Large intestine (tissue), 3 donors: ENCODE results near the gene MVB12A. TPM values are rescaled to one million over a fixed set of nuclear protein-coding genes. Genes with fewer than 3 reads are reported as not detected.

ENCODE experiments used
- DNase-seq, 2 donors: peaks; one replicate each; pipeline versions ENCODE4 v3.0.0 to v3.0.0-alpha.2; 2013
- H3K27ac ChIP-seq: one replicate; pipeline ENCODE4 v1.5.1; 2013; ENCODE audit warnings: low read length
- H3K27me3 ChIP-seq: 2 replicates; pipeline ENCODE4 v1.6.1; 2013; ENCODE audit warnings: low read length; ENCODE audit not compliant: control insufficient read depth, insufficient read depth
- H3K36me3 ChIP-seq: 2 replicates; pipeline ENCODE4 v1.6.1; 2013; ENCODE audit warnings: low read length; ENCODE audit not compliant: control insufficient read depth, insufficient read depth
- H3K4me1 ChIP-seq: one replicate; pipeline ENCODE4 v1.6.1; 2013; ENCODE audit warnings: low read length; ENCODE audit not compliant: control insufficient read depth, insufficient read depth
- H3K4me3 ChIP-seq: one replicate; pipeline ENCODE4 v1.5.1; 2013; ENCODE audit warnings: low read length
- H3K9me3 ChIP-seq: one replicate; pipeline ENCODE4 v1.6.1; 2013; ENCODE audit warnings: mild to moderate bottlenecking, low read depth, low read length, moderate library complexity; ENCODE audit not compliant: control insufficient read depth
- WGBS: methylation state at CpG from one replicate; pipeline ENCODE4 v1.1.5; 2013; ENCODE audit warnings: low lambda C conversion rate; ENCODE audit not compliant: insufficient coverage; 5-methylcytosine and 5-hydroxymethylcytosine counted together
- polyA plus RNA-seq: library from polyadenylated mRNA; unstranded; fragments of 120-200 nt; gene quantifications from one replicate; pipeline ENCODE4 v1.2.1, GENCODE V29; 2013

Gene MVB12A
- polyA plus RNA-seq, 1 donor: 53.5 TPM

DNA sequence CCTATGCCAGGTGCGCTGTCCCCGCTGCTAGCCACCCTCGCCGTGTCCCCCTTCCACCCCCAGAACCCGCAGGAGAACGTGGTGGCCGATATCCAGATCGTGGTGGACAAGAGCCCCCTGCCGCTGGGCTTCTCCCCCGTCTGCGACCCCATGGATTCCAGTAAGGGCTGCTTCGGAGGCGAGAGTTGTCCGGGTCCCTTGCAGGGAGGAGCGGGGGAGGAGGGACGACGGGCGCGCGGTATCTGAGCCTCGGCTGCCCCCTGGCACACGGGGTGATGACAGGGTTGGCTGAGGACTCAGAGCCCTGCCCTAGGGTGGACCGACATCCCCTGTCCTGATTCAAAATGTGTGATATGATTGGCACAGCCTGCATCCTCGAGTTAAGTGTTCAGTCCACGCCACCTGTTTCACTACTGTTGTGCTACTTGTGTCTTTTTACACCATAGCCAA, 653 bp downstream of the MVB12A start:
- peak in 1 of 2 donors; percentile 48 for DNase-seq
- Histone ChIP-seq H3K4me3 (peak overlapping the region; percentile 75), H3K36me3 (peaks cover 13% of the 10 kb centered on the region), H3K27ac (no peak overlapping the region), H3K27me3 (peaks cover 2% of the 10 kb centered on the region), H3K4me1 (peaks cover 7% of the 10 kb centered on the region), H3K9me3 (no peaks in the 10 kb centered on the region)
- WGBS: no CpG with 5 or more reads among the region's 25 CpGs

GRCh38 chr19:17421942-17422341, 2.1 kb downstream of the MVB12A start:
- Histone ChIP-seq H3K27me3 (no peaks in the 10 kb centered on the region), H3K27ac (no peak overlapping the region), H3K9me3 (no peaks in the 10 kb centered on the region), H3K4me1 (peaks cover 7% of the 10 kb centered on the region), H3K4me3 (no peak overlapping the region), H3K36me3 (peaks cover 13% of the 10 kb centered on the region)
- DNase-seq: no peak
- no CpG with 5 or more reads among the region's 4 CpGs for WGBS

- Histone ChIP-seq H3K4me1 (peaks cover 7% of the 10 kb centered on the region), H3K4me3 (no peak overlapping the region), H3K27ac (no peak overlapping the region), H3K36me3 (peaks cover 13% of the 10 kb centered on the region), H3K27me3 (no peaks in the 10 kb centered on the region), H3K9me3 (no peaks in the 10 kb centered on the region)
- no CpG with 5 or more reads among the region's 20 CpGs for WGBS
- DNase-seq: no peak
Observed at GRCh38 chr19:17423429-17424208, 3.8 kb downstream of the MVB12A start.

DNA sequence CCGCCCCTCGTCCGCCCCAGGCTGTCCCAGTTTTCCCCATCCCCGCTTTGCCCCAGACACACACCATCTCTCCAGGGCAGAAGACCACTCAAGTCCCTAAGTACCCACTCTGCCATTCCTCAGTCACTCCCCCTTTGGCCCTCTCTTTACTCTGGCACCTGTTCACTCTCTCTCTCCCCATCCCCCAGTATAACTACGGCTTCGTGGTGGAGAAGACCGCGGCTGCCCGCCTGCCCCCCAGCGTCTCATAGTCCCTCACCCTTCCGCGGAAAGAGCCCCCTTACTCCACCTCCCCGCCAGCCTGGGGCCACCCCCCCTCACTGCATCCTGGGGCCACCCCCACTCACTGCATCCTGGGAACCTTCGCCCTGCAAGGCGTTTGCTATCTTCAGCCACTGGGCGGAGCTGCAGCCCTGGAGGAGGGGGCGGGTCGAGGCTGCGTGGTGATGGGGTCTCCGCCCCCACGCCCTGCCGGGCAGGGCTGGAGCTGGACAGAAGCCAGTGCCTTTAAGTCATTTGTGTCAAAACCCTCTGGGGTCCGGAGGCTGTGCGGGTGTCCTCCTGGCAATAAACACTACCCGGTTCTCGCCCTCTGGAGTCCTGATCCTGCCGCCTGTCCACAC, 5.0 kb downstream of the MVB12A start:
- no peaks in the 10 kb centered on the region for H3K27me3 ChIP-seq
- no peak overlapping the region for H3K27ac ChIP-seq
- H3K36me3 ChIP-seq: peaks cover 13% of the 10 kb centered on the region
- H3K4me3 ChIP-seq: no peak overlapping the region
- H3K4me1 ChIP-seq: peaks cover 4% of the 10 kb centered on the region
- DNase-seq: peak; percentile 33 to 40
- WGBS: 0% methylated on average over 2 of the region's 27 CpGs
- no peaks in the 10 kb centered on the region for H3K9me3 ChIP-seq

DNA sequence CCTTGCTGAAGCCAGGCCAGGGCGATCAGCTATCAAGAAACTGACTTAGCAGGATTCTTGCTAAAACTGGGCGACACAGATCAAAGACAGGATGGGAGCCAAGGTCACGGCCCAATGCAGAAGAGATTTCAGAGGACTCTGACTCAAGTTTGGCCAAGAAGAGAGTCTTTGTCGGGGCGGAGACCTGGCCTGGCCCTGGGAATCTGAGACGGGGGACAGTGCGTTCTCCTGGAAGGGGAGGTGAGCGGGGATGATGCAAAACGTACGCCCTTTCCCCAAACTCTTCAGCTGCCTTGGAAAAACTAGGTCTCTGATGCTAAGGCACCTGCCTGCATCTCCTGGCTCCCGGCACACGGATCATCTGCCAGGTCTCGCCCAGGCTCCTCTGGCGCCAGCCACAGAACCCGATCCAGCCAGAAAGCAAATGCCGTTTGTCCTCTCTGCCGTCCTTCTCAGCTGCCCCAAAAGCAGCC, 9.8 kb downstream of the MVB12A start:
- H3K4me3 ChIP-seq: no peak overlapping the region
- no peak overlapping the region for H3K27ac ChIP-seq
- peaks cover 4% of the 10 kb centered on the region for H3K4me1 ChIP-seq
- H3K9me3 ChIP-seq: no peaks in the 10 kb centered on the region
- WGBS: no CpG with 5 or more reads among the region's 17 CpGs
- H3K36me3 ChIP-seq: no peaks in the 10 kb centered on the region
- DNase-seq: no peak
- no peaks in the 10 kb centered on the region for H3K27me3 ChIP-seq

DNA sequence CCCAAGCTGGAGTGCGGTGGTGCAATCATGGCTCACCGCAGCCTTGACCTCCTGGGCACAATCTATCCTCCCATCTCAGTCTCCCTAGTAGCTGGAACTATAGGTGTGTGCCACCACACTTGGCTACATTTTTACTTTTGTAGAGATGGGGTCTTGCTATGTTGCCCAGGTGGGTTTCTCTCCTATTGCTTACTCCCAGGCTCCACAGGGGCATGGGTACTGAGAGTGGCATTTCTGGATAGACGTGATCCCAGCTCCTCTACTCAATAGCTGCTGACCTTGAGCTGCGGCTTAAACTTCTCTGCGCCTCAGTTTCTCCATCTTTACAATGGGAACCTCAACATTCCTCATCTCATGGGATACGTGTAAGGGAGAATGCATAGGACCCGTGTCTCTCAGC, 11.6 kb downstream of the MVB12A start:
- Histone ChIP-seq H3K27ac (no peak overlapping the region), H3K4me1 (no peaks in the 10 kb centered on the region), H3K27me3 (no peaks in the 10 kb centered on the region), H3K36me3 (no peaks in the 10 kb centered on the region), H3K9me3 (peaks cover 2% of the 10 kb centered on the region), H3K4me3 (no peak overlapping the region)
- no peak for DNase-seq
- no CpG with 5 or more reads among the region's 7 CpGs for WGBS

- Histone ChIP-seq H3K36me3 (no peaks in the 10 kb centered on the region), H3K4me3 (no peak overlapping the region), H3K27ac (no peak overlapping the region), H3K9me3 (peaks cover 5% of the 10 kb centered on the region), H3K27me3 (no peaks in the 10 kb centered on the region), H3K4me1 (no peaks in the 10 kb centered on the region)
- no peak for DNase-seq
- no CpG with 5 or more reads among the region's 7 CpGs for WGBS
Observed at GRCh38 chr19:17435218-17435617, 15.4 kb downstream of the MVB12A start.

- no peaks in the 10 kb centered on the region for H3K27me3 ChIP-seq
- no peak overlapping the region for H3K27ac ChIP-seq
- WGBS: 100% methylated on average over 1 of the region's 25 CpGs
- no peaks in the 10 kb centered on the region for H3K4me1 ChIP-seq
- no peak for DNase-seq
- H3K4me3 ChIP-seq: no peak overlapping the region
- H3K36me3 ChIP-seq: no peaks in the 10 kb centered on the region
- H3K9me3 ChIP-seq: peaks cover 5% of the 10 kb centered on the region
Observed at GRCh38 chr19:17436094-17436873, 16.4 kb downstream of the MVB12A start.

GRCh38 chr19:17436874-17437267, 17.0 kb downstream of the MVB12A start:
- no peak for DNase-seq
- Histone ChIP-seq H3K36me3 (no peaks in the 10 kb centered on the region), H3K27me3 (no peaks in the 10 kb centered on the region), H3K4me1 (no peaks in the 10 kb centered on the region), H3K4me3 (no peak overlapping the region), H3K27ac (no peak overlapping the region), H3K9me3 (peaks cover 5% of the 10 kb centered on the region)
- no CpG with 5 or more reads among the region's 7 CpGs for WGBS

DNA sequence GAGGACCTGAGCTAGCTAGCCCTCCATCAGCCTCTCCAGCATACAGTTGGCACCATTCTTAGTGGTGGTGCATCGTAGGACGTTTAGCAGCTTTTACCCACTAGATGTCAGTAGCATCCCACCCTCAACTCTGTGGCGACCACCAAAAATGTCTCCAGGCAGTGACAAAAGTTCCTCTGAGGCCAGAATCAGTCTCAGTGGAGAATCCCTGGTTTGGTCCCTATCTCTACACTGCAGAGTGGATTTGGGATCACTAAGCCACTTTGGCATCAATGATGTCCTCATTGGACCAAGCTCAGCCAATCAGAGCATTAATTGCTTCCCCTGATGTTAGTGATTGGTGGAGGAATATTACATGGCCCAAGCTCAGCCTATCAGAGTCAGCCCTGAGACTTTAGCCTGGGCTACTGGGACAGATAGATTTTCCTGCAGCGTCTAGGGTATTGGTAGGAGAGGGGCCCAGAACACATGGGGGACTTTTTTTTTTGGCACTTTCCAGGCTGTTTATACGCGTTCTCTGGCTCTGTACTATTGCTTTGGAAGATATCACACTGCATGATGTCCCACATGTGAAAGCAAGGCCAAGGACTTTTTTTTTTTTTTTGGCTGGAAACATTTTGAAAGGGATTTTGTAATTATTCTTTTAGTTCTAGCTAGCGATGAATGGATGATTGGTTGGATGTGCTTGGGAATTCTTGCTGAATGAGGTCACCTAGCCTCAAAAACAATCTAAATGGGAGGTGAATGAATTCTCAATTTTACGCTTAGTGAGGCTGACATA, 21.6 kb downstream of the MVB12A start:
- Histone ChIP-seq H3K27me3 (no peaks in the 10 kb centered on the region), H3K4me3 (no peak overlapping the region), H3K36me3 (no peaks in the 10 kb centered on the region), H3K4me1 (no peaks in the 10 kb centered on the region), H3K27ac (no peak overlapping the region), H3K9me3 (peaks cover 2% of the 10 kb centered on the region)
- WGBS: no CpG with 5 or more reads among the region's 8 CpGs
- DNase-seq: no peak
